ENCODE measurements around the gene AZIN2.
"Not testable (repeated sequence)": the region's sequence is repeated elsewhere in the genome, so short reads cannot be mapped to it uniquely, and the experiment has no call there.

DNA sequence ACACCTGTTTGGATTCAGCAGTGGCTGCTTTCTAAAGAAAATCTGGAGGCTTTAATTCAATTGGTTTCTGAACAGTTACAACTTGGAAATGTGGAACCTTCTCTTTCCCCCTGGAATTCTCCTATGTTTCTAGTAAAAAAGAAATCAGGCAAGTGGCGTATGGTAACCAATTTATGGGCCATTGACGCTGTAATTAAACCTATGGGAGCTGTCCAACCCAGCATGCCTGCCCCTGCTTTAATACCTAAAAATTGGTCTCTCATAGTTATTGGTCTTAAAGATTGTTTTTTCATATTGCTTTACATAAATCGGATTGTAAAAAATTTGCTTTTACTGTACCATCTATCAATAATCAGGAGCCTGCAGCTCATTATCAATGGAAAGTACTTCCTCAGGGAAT, 14.5 kb upstream of the AZIN2 start:
- TF ChIP-seq, protein P1, sequence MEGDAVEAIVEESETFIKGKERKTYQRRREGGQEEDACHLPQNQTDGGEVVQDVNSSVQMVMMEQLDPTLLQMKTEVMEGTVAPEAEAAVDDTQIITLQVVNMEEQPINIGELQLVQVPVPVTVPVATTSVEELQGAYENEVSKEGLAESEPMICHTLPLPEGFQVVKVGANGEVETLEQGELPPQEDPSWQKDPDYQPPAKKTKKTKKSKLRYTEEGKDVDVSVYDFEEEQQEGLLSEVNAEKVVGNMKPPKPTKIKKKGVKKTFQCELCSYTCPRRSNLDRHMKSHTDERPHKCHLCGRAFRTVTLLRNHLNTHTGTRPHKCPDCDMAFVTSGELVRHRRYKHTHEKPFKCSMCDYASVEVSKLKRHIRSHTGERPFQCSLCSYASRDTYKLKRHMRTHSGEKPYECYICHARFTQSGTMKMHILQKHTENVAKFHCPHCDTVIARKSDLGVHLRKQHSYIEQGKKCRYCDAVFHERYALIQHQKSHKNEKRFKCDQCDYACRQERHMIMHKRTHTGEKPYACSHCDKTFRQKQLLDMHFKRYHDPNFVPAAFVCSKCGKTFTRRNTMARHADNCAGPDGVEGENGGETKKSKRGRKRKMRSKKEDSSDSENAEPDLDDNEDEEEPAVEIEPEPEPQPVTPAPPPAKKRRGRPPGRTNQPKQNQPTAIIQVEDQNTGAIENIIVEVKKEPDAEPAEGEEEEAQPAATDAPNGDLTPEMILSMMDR (conservative IDR thresholded peaks at IDR 0.05), result not testable (repeated sequence)
- TF ChIP-seq EZH2 (IDR thresholded peaks at IDR 0.05; ENCODE audit: low read depth), result not testable (repeated sequence)

All from PC-9 (cell line).